GM12878 (cell line): Measurements from ENCODE around the gene TMEM86B. TPM values are rescaled to one million over a fixed set of nuclear protein-coding genes. Genes with fewer than 3 reads are reported as not detected.

Experiments
- ATAC-seq: fragments of 200-7000 bp; cut with Tn5 transposase; 3 replicates; pipeline ENCODE4 v1.9.1; 2020; ENCODE audit warnings: mild to moderate bottlenecking, moderate library complexity
- BruUV-seq: library from RNA; stranded (reverse); fragments of 400-500 nt; replicated peaks from 2 replicates; lab custom pipeline; 2021; lab: Mats Ljungman, UMichigan
- CTCF ChIA-PET: fragments of 300-600 bp; sonication (Branson Sonifier 250); formaldehyde crosslinking; extraction: SDS; loops from one replicate; lab custom pipeline; 2021; ENCODE audit warnings: inconsistent platforms; lab: Yijun Ruan, JAX
- POLR2A ChIA-PET: fragments of 350-600 bp; formaldehyde crosslinking; extraction: SDS; loops from one replicate; lab custom pipeline; 2021; ENCODE audit warnings: inconsistent platforms; lab: Charles Lee
- RAD21 ChIA-PET: fragments of 300-600 bp; sonication (Branson Sonifier 250); formaldehyde crosslinking; loops from one replicate; lab custom pipeline; 2023; ENCODE audit warnings: antibody characterized with exemption; ENCODE audit not compliant: unreplicated experiment; lab: Charles Lee
- SMC1A ChIA-PET: fragments of 300-600 bp; sonication (Branson Sonifier 250); formaldehyde crosslinking; loops from one replicate; lab custom pipeline; 2023; ENCODE audit not compliant: unreplicated experiment, uncharacterized antibody; lab: Charles Lee
- DNase-seq: peaks from one replicate; pipeline ENCODE4 v3.0.0-alpha.2; 2011; ENCODE audit warnings: low read depth, low spot score
- FAIRE-seq: peaks from 3 replicates; lab custom pipeline; 2011; peaks lifted over from hg19 to GRCh38; lab: Jason Lieb, UNC
- H2AFZ ChIP-seq: 2 replicates; pipeline ENCODE4 v1.6.0; 2011; ENCODE audit warnings: low read depth, low read length, control low read depth; ENCODE audit not compliant: control insufficient read depth
- H3K27ac ChIP-seq: 2 replicates; pipeline ENCODE4 v1.5.1; 2011; ENCODE audit warnings: control low read depth; ENCODE audit not compliant: control insufficient read depth, insufficient read depth
- H3K27me3 ChIP-seq, 2 experiments: replicated peaks in 1 of 2; 2 replicates each; pipeline versions ENCODE4 v1.6.0 to v1.6.1; 2011; ENCODE audit warnings: low read length in 1 of 2; ENCODE audit not compliant: control insufficient read depth in 2 of 2, insufficient read depth in 2 of 2
- H3K36me3 ChIP-seq, 2 experiments: 2 replicates each; pipeline ENCODE4 v1.5.1; 2011; ENCODE audit warnings: low read length in 1 of 2; ENCODE audit not compliant: control insufficient read depth in 2 of 2, insufficient read depth in 2 of 2
- H3K4me1 ChIP-seq: 2 replicates; pipeline ENCODE4 v1.6.1; 2011; ENCODE audit warnings: mild to moderate bottlenecking, low read length, moderate library complexity, mixed read lengths; ENCODE audit not compliant: control insufficient read depth, insufficient read depth
- H3K4me2 ChIP-seq: 2 replicates; pipeline ENCODE4 v1.6.0; 2011; ENCODE audit warnings: control low read depth; ENCODE audit not compliant: control insufficient read depth, insufficient read depth
- H3K4me3 ChIP-seq: fragments of 200-600 bp; sonication (generic); 2 replicates; pipeline ENCODE4 v1.5.1; 2016
- H3K79me2 ChIP-seq: 2 replicates; pipeline ENCODE4 v1.6.0; 2011; ENCODE audit warnings: low read length; ENCODE audit not compliant: control insufficient read depth, insufficient read depth
- H3K9ac ChIP-seq: 2 replicates; pipeline ENCODE4 v1.8.0; 2011; ENCODE audit warnings: low read length, control low read depth, mixed read lengths; ENCODE audit not compliant: control insufficient read depth, insufficient read depth
- H3K9me3 ChIP-seq: replicated peaks from 3 replicates; pipeline ENCODE4 v1.5.1; 2011; ENCODE audit warnings: mild to moderate bottlenecking, low read length; ENCODE audit not compliant: control insufficient read depth, insufficient read depth
- H4K20me1 ChIP-seq: 2 replicates; pipeline ENCODE4 v1.6.0; 2011; ENCODE audit not compliant: control insufficient read depth, insufficient read depth
- BMI1 ChIP-seq: fragments of 450-650 bp; IDR thresholded peaks from 2 replicates; pipeline ENCODE4 v1.6.1; 2016; ENCODE audit warnings: mild to moderate bottlenecking, moderate library complexity, borderline replicate concordance
- IRF4 ChIP-seq: IDR thresholded peaks from 2 replicates; pipeline ENCODE4 v1.6.1; 2011; ENCODE audit warnings: low read depth, low read length
- MTA3 ChIP-seq: IDR thresholded peaks from 2 replicates; pipeline ENCODE4 v1.6.1; 2012; ENCODE audit warnings: low read length, inconsistent platforms, borderline replicate concordance
- TAF1 ChIP-seq: IDR thresholded peaks from 2 replicates; pipeline ENCODE4 v1.6.1; 2011; ENCODE audit warnings: mild to moderate bottlenecking, low read depth, low read length, borderline replicate concordance
- YY1 ChIP-seq: IDR thresholded peaks from 2 replicates; pipeline ENCODE4 v1.6.1; 2011; ENCODE audit warnings: low read depth, mild to moderate bottlenecking, low read length
- WGBS: methylation state at CpG from one replicate; pipeline ENCODE4 v1.1.6; 2016; ENCODE audit warnings: low lambda C conversion rate; ENCODE audit not compliant: insufficient replicate concordance, insufficient coverage; ENCODE audit errors: missing lambda C conversion rate; 5-methylcytosine and 5-hydroxymethylcytosine counted together
- in situ Hi-C: fragments of 300-500 bp; cut with MboI; formaldehyde crosslinking; loops from 9 replicates; pipeline ENCODE4 v1.14.3; 2018; ENCODE audit warnings: mixed read lengths
- intact Hi-C: fragments of 100-400 bp; cut with micrococcal nuclease; formaldehyde crosslinking; loops from one replicate; pipeline ENCODE4 v1.14.2; 2022; ENCODE audit not compliant: unreplicated experiment
- polyA plus RNA-seq, 11 experiments: library from polyadenylated mRNA; depleted of rRNA in 4 of 11; unstranded in 6 of 11; stranded (reverse) in 5 of 11; fragments of >200 nt; fragmentation: Nextera tagmentation in 4 of 11; fragmentation: Illumina TruSeq in 1 of 11; extraction: Ambion mirVana in 4 of 11; extraction: Trizol in 1 of 11; gene quantifications; 1 replicate in 1 of 11; 2 replicates in 10 of 11; pipeline versions ENCODE4 v1.2.1 to v1.2.3, GENCODE V29; 2011 to 2016; ENCODE audit warnings: inconsistent platforms in 2 of 11, missing spikeins in 2 of 11, low read depth in 1 of 11
- total RNA-seq, 4 experiments: library from RNA; depleted of rRNA in 3 of 4; stranded (reverse); fragments of >200 nt in 3 of 4; fragmentation: Illumina TruSeq in 1 of 4; extraction: Trizol in 1 of 4; gene quantifications; 2 replicates each; pipeline versions ENCODE4 v1.2.1 to v1.2.3, GENCODE V29; 2013 to 2021
- TF ChIP-seq, protein P1 (sequence below): IDR thresholded peaks from 2 replicates; pipeline ENCODE4 v1.6.1; 2011; ENCODE audit warnings: low read depth, mild to moderate bottlenecking, low read length, moderate library complexity, borderline replicate concordance; ENCODE audit errors: extremely low read depth
- TF ChIP-seq, protein P2 (sequence below): fragments of 450-650 bp; IDR thresholded peaks from 2 replicates; pipeline ENCODE4 v1.6.1; 2016; ENCODE audit warnings: mild to moderate bottlenecking

The TMEM86B gene
- total and polyA plus RNA-seq, 10 of the 15 experiments (the other 5 are each of a cell fraction or from before 2014, with no cell fraction given) = 0.26 to 10.6 (median 1.8) TPM

DNA sequence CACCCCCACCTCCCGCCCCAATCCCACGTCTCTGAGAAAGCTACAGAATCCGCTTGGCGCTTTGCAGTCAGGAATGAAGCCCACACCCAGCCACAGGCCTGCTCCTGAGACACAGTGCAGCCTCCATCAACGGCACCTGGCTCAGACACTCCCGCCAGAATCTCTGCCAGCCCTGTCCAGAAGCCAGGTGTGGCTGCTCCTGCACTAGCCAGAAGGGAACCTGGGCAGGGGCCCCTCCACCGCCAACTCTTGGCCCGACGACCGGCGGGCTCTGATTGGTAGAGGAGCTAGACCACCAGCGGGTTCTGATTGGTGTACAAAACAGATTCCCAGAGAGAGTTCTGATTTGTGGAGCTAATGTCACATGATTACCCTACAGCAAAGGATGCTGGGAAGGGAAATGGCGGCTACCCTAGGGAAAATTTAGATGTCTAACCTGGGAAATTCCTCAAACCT lies 33.1 kb upstream of the TMEM86B start:
- H4K20me1 ChIP-seq = peaks cover 7% of the 10 kb centered on the region; the same call in 1 of the 2 replicates
- no peaks in the 10 kb centered on the region for H3K27me3 ChIP-seq
- H3K36me3 ChIP-seq = no peaks in the 10 kb centered on the region; a peak in 2 of 4 replicates
- H3K9ac ChIP-seq = no peak overlapping the region
- 96% methylated on average over 13 of the region's 13 CpGs for WGBS
- ATAC-seq (no peak), DNase-seq (no peak), FAIRE-seq (no peak)
- BruUV-seq = no TSS peak
- H2AFZ ChIP-seq = no peak overlapping the region
- ChIA-PET CTCF (interaction anchor here (1.1 kb wide), 1 partner anchor 215 kb away, joined by 3 read pairs; no protein-coding TSS in a partner anchor), RAD21 (no interaction called here), SMC1A (interaction anchor here (3.1 kb wide), 1 partner anchor 15 kb away, joined by 25 read pairs; no protein-coding TSS in a partner anchor), POLR2A (interaction anchor here (0.6 to 0.9 kb wide), 3 partner anchors 14 to 346 kb away, joined by 3 to 7 read pairs (median 3); no protein-coding TSS in a partner anchor)
- H3K4me3 ChIP-seq = no peak overlapping the region
- in situ Hi-C loops = no loop called here
- no peak overlapping the region for H3K4me2 ChIP-seq
- H3K27ac ChIP-seq = no peak overlapping the region
- intact Hi-C loops = no loop called here
- H3K4me1 ChIP-seq = peaks cover under 1% of the 10 kb centered on the region
- H3K79me2 ChIP-seq = peaks cover 23% of the 10 kb centered on the region
- no peaks in the 10 kb centered on the region for H3K9me3 ChIP-seq
- TF ChIP-seq BMI1 (no peak), MTA3 (no peak), IRF4 (no peak), YY1 (0 out of 2 replicates have a peak, but pooled peaks have one; percentile 41), TAF1 (no peak)
- TF ChIP-seq, protein P1, sequence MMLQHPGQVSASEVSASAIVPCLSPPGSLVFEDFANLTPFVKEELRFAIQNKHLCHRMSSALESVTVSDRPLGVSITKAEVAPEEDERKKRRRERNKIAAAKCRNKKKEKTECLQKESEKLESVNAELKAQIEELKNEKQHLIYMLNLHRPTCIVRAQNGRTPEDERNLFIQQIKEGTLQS = no peak
- TF ChIP-seq, protein P2, sequence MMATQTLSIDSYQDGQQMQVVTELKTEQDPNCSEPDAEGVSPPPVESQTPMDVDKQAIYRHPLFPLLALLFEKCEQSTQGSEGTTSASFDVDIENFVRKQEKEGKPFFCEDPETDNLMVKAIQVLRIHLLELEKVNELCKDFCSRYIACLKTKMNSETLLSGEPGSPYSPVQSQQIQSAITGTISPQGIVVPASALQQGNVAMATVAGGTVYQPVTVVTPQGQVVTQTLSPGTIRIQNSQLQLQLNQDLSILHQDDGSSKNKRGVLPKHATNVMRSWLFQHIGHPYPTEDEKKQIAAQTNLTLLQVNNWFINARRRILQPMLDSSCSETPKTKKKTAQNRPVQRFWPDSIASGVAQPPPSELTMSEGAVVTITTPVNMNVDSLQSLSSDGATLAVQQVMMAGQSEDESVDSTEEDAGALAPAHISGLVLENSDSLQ = no peak
- TF ChIP-seq, all 136 proteins: peak for 1
